GM12874 (cell line): ENCODE data around the gene GSDMA.

ENCODE experiments used
- TF ChIP-seq, protein P1 (sequence below): IDR thresholded peaks from 2 replicates; pipeline ENCODE4 v1.5.1; 2011; ENCODE audit warnings: low read depth, mild to moderate bottlenecking, control low read depth, low read length, moderate library complexity; ENCODE audit not compliant: insufficient read depth

GSDMA gene

DNA sequence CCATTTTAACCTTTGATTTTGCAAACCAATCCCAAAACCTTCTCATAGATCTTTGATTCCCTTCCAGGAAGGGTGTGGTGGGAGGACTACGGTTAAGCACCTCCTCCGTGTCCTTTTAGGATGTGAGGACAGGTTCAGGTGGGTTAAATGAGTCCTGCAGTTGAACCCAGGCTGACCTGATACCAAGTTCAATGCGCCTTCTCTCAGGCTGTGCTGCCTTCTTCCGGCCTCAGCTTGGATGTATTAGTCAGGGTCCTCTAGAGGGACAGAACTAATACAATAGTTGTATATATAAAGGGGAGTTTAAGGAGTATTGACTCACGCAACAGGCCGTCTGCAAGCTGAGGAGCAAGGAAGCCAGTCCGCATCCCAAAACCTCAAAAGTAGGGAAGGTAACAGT is 41.9 kb downstream of the GSDMA start:
- TF ChIP-seq, protein P1, sequence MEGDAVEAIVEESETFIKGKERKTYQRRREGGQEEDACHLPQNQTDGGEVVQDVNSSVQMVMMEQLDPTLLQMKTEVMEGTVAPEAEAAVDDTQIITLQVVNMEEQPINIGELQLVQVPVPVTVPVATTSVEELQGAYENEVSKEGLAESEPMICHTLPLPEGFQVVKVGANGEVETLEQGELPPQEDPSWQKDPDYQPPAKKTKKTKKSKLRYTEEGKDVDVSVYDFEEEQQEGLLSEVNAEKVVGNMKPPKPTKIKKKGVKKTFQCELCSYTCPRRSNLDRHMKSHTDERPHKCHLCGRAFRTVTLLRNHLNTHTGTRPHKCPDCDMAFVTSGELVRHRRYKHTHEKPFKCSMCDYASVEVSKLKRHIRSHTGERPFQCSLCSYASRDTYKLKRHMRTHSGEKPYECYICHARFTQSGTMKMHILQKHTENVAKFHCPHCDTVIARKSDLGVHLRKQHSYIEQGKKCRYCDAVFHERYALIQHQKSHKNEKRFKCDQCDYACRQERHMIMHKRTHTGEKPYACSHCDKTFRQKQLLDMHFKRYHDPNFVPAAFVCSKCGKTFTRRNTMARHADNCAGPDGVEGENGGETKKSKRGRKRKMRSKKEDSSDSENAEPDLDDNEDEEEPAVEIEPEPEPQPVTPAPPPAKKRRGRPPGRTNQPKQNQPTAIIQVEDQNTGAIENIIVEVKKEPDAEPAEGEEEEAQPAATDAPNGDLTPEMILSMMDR: no peak

DNA sequence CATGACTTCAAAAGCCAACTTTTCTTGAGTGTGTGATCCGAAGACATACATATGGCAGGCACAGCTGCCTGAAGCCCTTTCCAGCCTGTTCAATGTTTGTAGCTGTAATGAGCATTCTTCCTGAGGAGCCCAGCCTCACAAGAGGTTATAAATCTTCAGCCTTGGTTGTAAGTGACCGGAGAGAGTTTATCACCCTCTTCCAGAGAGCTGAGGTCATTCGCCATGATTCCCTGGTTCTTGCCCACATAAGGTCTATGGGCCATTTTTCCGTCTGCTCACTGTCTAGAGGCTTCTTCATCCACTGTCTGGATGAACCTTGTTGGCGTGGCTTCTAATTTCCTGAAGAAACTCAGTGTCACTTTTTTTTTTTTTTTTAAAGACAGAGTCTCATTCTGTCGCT is 42.7 kb downstream of the GSDMA start:
- TF ChIP-seq, protein P1: no peak

DNA sequence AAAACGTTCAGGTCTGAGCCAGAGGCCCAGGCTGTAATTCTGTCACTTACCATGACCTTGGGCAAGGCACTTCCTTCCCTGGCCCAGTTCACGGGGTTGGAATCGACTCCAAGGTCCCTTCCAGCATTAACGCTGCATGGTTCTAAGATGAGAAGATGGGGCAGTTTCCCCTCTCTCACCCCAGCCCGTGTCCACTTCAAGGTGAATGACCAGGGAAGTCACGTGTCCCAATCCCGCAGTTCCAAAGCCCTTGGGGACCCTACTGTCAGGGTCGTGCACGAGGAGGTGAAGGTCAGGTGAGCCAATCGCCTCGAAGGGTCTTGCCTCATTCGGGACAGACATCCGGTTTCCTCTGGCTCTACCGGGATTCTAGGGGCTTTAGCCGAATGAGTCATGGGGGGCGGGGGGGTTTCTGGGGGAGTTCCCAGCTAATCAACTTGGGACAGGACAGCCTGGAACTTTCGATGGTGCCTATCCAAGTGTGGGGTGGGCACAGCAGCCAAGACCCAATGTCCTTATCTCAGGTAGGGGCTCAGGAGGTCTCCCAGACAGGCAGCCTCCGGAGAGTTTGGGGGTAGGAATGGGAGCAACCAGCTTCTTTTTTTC is 51.7 kb downstream of the GSDMA start:
- TF ChIP-seq, protein P1: no peak

DNA sequence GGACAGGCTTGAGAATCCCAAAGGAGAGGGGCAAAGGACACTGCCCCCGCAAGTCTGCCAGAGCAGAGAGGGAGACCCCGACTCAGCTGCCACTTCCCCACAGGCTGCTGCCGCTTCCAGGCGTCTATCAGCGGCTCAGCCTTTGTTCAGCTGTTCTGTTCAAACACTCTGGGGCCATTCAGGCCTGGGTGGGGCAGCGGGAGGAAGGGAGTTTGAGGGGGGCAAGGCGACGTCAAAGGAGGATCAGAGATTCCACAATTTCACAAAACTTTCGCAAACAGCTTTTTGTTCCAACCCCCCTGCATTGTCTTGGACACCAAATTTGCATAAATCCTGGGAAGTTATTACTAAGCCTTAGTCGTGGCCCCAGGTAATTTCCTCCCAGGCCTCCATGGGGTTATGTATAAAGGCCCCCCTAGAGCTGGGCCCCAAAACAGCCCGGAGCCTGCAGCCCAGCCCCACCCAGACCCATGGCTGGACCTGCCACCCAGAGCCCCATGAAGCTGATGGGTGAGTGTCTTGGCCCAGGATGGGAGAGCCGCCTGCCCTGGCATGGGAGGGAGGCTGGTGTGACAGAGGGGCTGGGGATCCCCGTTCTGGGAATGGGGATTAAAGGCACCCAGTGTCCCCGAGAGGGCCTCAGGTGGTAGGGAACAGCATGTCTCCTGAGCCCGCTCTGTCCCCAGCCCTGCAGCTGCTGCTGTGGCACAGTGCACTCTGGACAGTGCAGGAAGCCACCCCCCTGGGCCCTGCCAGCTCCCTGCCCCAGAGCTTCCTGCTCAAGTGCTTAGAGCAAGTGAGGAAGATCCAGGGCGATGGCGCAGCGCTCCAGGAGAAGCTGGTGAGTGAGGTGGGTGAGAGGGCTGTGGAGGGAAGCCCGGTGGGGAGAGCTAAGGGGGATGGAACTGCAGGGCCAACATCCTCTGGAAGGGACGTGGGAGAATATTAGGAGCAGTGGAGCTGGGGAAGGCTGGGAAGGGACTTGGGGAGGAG is 52.5 kb downstream of the GSDMA start, which contains the start of gene CSF3:
Gene CSF3 (plus strand): TSS at position 436 of the 993 bp plus-strand sequence. CDS start 35 bp downstream, at position 471.
- TF ChIP-seq, protein P1: no peak

DNA sequence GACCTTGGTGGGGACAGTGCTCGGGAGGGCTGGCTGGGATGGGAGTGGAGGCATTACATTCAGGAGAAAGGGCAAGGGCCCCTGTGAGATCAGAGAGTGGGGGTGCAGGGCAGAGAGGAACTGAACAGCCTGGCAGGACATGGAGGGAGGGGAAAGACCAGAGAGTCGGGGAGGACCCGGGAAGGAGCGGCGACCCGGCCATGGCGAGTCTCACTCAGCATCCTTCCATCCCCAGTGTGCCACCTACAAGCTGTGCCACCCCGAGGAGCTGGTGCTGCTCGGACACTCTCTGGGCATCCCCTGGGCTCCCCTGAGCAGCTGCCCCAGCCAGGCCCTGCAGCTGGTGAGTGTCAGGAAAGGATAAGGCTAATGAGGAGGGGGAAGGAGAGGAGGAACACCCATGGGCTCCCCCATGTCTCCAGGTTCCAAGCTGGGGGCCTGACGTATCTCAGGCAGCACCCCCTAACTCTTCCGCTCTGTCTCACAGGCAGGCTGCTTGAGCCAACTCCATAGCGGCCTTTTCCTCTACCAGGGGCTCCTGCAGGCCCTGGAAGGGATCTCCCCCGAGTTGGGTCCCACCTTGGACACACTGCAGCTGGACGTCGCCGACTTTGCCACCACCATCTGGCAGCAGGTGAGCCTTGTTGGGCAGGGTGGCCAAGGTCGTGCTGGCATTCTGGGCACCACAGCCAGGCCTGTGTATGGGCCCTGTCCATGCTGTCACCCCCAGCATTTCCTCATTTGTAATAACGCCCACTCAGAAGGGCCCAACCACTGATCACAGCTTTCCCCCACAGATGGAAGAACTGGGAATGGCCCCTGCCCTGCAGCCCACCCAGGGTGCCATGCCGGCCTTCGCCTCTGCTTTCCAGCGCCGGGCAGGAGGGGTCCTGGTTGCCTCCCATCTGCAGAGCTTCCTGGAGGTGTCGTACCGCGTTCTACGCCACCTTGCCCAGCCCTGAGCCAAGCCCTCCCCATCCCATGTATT is 53.5 kb downstream of the GSDMA start:
- TF ChIP-seq, protein P1: no peak

DNA sequence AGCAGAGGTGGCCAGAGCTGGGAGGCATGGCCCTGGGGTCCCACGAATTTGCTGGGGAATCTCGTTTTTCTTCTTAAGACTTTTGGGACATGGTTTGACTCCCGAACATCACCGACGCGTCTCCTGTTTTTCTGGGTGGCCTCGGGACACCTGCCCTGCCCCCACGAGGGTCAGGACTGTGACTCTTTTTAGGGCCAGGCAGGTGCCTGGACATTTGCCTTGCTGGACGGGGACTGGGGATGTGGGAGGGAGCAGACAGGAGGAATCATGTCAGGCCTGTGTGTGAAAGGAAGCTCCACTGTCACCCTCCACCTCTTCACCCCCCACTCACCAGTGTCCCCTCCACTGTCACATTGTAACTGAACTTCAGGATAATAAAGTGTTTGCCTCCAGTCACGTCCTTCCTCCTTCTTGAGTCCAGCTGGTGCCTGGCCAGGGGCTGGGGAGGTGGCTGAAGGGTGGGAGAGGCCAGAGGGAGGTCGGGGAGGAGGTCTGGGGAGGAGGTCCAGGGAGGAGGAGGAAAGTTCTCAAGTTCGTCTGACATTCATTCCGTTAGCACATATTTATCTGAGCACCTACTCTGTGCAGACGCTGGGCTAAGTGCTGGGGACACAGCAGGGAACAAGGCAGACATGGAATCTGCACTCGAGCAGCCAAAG is 54.7 kb downstream of the GSDMA start:
- TF ChIP-seq, protein P1: no peak
